ENCODE results near the gene PGAM5.

GRCh38 chr12:132710043-132710404 is 618 bp upstream of the PGAM5 start:
- TF ChIP-seq POLR2A (IDR thresholded peaks at IDR 0.05) (no peak), CTCF (IDR thresholded peaks at IDR 0.05 in 8 of 11, conservative IDR thresholded peaks at IDR 0.05 in 3 of 11) (no peak)
